GM10248 (cell line): ENCODE results near the gene SLAMF7.

Source experiments
- CTCF ChIA-PET: fragments of 300-600 bp; sonication (Branson Sonifier 250); formaldehyde crosslinking; extraction: SDS; loops from one replicate; lab custom pipeline; 2021; ENCODE audit warnings: antibody characterized with exemption; lab: Yijun Ruan, JAX
- POLR2A ChIA-PET: fragments of 350-650 bp; sonication (Branson Sonifier 250); formaldehyde crosslinking; extraction: SDS; loops from one replicate; lab custom pipeline; 2020; ENCODE audit warnings: antibody characterized with exemption; lab: Yijun Ruan, JAX
- DNase-seq: peaks from one replicate; pipeline ENCODE4 v3.0.0; 2012; ENCODE audit errors: extremely low spot score
- TF ChIP-seq, protein P1 (sequence below): IDR thresholded peaks from 2 replicates; pipeline ENCODE4 v1.5.1; 2012; ENCODE audit warnings: mild to moderate bottlenecking, low read depth; ENCODE audit errors: extremely low read depth, missing control alignments, control extremely low read depth

Gene SLAMF7

DNA sequence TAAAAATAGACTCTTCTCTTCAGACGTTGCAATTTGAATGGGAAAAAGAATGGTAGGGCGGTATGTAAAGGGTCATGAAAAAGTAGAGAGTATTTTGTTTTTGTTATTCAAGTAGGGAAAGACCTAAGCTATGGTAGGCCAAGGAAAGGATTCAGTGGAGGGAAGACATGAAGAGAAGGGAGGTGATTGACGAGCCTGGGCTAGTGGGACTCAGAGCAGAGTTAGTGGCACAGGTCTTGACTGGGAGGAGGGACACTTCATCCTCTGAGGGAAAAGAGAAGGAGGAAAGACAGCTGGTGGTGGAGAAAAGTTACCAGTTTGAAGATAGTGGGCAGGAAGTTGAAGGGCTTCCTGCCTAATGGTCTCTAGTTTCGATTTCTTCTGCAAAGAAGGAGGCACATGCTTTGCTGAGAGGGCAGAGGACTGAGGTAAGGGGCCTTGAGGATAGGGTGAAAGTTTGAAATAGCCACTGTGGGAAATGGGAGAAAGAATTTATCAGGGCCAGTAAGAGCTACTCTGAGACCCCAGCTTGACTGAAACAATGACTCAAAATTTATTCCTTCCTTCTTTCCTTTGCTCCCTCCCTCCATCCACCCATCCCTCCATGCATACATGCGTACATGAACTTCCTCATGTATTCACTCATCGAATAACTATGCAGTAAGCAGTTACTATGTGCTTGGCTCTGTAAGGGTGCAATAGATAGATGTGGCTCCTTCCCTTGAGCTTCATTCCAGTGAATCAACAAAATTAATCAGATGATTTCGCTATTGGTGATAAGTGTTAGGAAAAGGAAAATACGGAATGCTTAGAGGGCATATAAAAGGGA is 31.6 kb upstream of the SLAMF7 start:
- CTCF ChIA-PET, result interaction anchor here (0.9 to 3.7 kb wide), 17 partner anchors 12 to 283 kb away, joined by 3 to 30 read pairs (median 5); partner anchors contain the start of gene ITLN2
- no peak for DNase-seq
- POLR2A ChIA-PET, result interaction anchor here (0.6 to 1.8 kb wide), 3 partner anchors 18 to 1666 kb away, joined by 3 to 6 read pairs (median 4); partner anchors contain the start of gene SLAMF7
- TF ChIP-seq, protein P1, sequence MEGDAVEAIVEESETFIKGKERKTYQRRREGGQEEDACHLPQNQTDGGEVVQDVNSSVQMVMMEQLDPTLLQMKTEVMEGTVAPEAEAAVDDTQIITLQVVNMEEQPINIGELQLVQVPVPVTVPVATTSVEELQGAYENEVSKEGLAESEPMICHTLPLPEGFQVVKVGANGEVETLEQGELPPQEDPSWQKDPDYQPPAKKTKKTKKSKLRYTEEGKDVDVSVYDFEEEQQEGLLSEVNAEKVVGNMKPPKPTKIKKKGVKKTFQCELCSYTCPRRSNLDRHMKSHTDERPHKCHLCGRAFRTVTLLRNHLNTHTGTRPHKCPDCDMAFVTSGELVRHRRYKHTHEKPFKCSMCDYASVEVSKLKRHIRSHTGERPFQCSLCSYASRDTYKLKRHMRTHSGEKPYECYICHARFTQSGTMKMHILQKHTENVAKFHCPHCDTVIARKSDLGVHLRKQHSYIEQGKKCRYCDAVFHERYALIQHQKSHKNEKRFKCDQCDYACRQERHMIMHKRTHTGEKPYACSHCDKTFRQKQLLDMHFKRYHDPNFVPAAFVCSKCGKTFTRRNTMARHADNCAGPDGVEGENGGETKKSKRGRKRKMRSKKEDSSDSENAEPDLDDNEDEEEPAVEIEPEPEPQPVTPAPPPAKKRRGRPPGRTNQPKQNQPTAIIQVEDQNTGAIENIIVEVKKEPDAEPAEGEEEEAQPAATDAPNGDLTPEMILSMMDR, result no peak

DNA sequence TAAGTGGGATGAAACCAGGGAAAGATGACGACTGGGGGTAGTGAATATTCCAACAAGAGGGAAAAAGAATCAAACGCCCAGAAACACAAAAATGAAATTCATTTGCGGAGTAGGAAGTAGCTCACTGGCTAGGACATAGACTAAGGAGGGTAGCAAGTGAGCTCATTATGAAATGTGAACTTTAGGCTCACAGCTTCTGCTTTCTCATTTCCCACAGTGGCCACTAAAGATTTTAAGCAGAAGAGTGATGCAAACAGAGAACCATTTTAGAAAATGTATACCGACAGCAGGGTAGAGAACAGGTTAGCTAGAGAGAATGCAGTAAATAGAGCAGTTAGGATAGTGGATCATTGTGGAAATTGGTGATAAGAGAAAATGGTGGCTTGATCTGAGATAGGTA is 30.9 kb upstream of the SLAMF7 start:
- ChIA-PET CTCF (interaction anchor here (0.8 to 3.7 kb wide), 20 partner anchors 9 to 282 kb away, joined by 3 to 30 read pairs (median 5); partner anchors contain the start of gene ITLN2), POLR2A (interaction anchor here (1.6 to 1.8 kb wide), 2 partner anchors 17 to 31 kb away, joined by 4 to 6 read pairs; partner anchors contain the start of gene SLAMF7)
- DNase-seq, result no peak
- TF ChIP-seq, protein P1, result no peak

DNA sequence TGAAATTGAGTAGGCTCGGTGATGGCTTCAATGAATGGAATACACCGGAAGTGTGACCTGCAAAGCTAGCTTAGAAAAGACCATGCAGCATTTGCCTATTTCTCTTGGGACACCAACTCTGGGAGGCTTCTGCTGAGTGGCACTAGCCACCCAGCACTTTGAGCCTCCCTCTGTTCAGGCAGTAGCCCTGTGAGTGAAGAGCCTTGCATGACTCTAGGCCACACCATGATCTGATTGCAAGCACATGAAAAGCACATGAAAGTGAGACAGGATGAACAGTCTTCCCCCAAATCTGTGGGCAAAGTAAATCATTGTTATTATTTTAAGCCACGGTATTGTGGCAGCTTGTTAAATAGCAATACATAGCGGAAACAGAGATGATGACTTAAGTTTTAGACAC is 30.2 kb upstream of the SLAMF7 start:
- TF ChIP-seq, protein P1, result no peak
- CTCF ChIA-PET, result interaction anchor here (0.8 to 3.7 kb wide), 10 partner anchors 8 to 245 kb away, joined by 3 to 30 read pairs (median 6); partner anchors contain the start of gene ITLN2
- POLR2A ChIA-PET, result interaction anchor here (1.8 kb wide), 1 partner anchor 16 kb away, joined by 6 read pairs; no protein-coding TSS in a partner anchor
- DNase-seq, result no peak

DNA sequence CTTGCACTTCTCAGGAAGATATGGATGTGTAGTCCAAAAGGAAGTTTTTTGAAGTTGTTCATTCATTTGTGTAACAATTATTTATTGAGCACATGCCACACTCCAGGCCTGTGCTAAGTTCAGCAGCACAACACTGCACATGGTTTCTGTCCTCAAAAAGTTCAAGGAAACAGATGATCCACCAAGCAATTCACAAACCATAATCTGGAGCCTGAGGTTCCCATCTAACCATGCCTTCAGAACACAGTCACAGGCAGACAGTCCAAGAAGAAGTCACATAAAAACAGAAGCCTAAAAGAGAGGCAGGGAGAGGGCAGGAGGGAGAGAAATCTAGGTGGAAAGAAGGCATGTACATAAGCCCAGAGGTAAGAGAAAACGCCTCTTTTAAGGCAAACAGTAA is 29.3 kb upstream of the SLAMF7 start:
- CTCF ChIA-PET, result interaction anchor here (1.2 to 3.7 kb wide), 3 partner anchors 27 to 244 kb away, joined by 3 to 30 read pairs (median 7); partner anchors contain the start of gene ITLN2
- TF ChIP-seq, protein P1, result no peak
- POLR2A ChIA-PET, result no interaction called here
- DNase-seq, result no peak

DNA sequence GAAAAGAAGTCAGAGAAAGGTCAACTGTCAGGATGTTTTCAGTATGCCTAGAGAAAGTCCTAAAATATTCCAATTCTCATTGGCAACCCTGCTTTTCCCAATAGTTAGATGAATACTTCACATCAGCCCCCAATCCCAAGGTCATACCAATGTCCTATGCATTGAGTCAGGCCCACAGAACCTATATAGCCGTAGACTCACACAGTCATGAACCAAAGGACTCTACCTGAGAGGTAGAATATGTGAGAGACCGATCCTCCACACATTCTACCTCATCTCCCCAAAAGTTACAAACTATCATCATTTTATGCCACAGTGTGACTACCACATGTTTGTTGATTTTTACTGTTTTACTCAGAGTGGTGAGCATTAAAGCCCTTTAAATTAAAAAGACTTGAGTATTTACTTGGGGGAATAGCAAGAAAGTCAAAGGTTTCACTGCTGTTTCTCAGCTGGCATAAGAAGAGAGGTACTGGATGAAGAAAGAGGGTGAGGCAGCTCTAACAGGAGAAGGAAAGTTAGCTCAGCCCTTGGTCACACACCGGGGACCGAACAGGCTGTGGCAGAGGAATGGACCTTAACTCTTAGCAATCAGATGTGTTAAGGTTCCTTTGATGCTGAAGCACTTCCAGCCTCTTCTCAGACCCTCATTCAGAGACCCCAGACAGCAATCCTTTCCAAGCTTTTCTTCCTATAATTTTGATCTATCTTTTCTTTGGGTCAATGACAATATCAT is 28.4 kb upstream of the SLAMF7 start:
- TF ChIP-seq, protein P1, result no peak
- DNase-seq, result no peak
- POLR2A ChIA-PET, result interaction anchor here (1.4 kb wide), 1 partner anchor 30 kb away, joined by 3 read pairs; no protein-coding TSS in a partner anchor
- CTCF ChIA-PET, result interaction anchor here (1.0 to 7.1 kb wide), 6 partner anchors 15 to 243 kb away, joined by 3 to 120 read pairs (median 4); partner anchors contain the start of genes ITLN2 and SLAMF7

DNA sequence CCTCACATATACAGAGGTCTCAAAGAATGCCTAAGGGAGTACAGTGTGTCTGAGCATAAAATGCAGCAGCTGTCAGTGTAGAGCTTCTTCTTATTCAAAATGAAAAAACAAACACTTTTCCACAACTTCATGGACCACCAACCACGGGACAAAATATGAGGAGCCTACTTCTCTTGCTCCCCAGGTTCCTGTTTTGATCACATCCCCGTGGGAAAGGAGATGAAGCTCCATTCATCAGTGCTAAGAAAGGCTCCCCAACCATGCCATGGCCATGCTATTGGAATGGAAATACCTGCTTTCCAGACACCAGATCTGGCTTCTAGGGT is 27.8 kb upstream of the SLAMF7 start:
- ChIA-PET POLR2A (interaction anchor here (1.4 kb wide), 2 partner anchors 29 to 57 kb away, joined by 3 read pairs; no protein-coding TSS in a partner anchor), CTCF (interaction anchor here (1.0 to 7.1 kb wide), 8 partner anchors 10 to 243 kb away, joined by 3 to 120 read pairs (median 4); partner anchors contain the start of genes ITLN2 and SLAMF7)
- DNase-seq, result no peak
- TF ChIP-seq, protein P1, result no peak
